ENCODE results near the gene PRELID1.
A peak's percentile ranks its signal among the peaks of the same experiment; 100 is the strongest.
"Not testable (repeated sequence)": the region's sequence is repeated elsewhere in the genome, so short reads cannot be mapped to it uniquely, and the experiment has no call there.

PRELID1 gene

GRCh38 chr5:177299697-177300096 lies 3.9 kb upstream of the PRELID1 start:
- DNase-seq (ENCODE audit: low spot score) (no peak), FAIRE-seq (no peak)

- DNase-seq (ENCODE audit: low spot score), result peak; percentile 41
- FAIRE-seq, result no peak
Measured at GRCh38 chr5:177300236-177300880, 3.2 kb upstream of the PRELID1 start.

GRCh38 chr5:177300951-177301350 lies 2.6 kb upstream of the PRELID1 start:
- FAIRE-seq (no peak), DNase-seq (ENCODE audit: low spot score) (no peak)

GRCh38 chr5:177301503-177302165 lies 2.0 kb upstream of the PRELID1 start:
- DNase-seq (ENCODE audit: low spot score), result no peak
- no peak for FAIRE-seq

- DNase-seq (ENCODE audit: low spot score) (no peak), FAIRE-seq (no peak)
Measured at GRCh38 chr5:177302354-177303110, 1.1 kb upstream of the PRELID1 start.

- no peak for DNase-seq (ENCODE audit: low spot score)
- FAIRE-seq, result no peak
Measured at GRCh38 chr5:177303925-177304391, 359 bp downstream of the PRELID1 start.

- DNase-seq (ENCODE audit: low spot score), result peak; percentile 63
- FAIRE-seq, result no peak
Measured at GRCh38 chr5:177304392-177305119, 957 bp downstream of the PRELID1 start.

- DNase-seq (ENCODE audit: low spot score); FAIRE-seq: not testable (repeated sequence)
Measured at GRCh38 chr5:177306103-177306640, 2.6 kb downstream of the PRELID1 start.

- DNase-seq (ENCODE audit: low spot score) (no peak), FAIRE-seq (no peak)
Measured at GRCh38 chr5:177306674-177307543, 3.3 kb downstream of the PRELID1 start.

- no peak for FAIRE-seq
- DNase-seq (ENCODE audit: low spot score), result no peak
Measured at GRCh38 chr5:177307544-177308363, 4.2 kb downstream of the PRELID1 start.

- no peak for FAIRE-seq
Measured at GRCh38 chr5:177308740-177309139, 5.1 kb downstream of the PRELID1 start.

GRCh38 chr5:177309351-177310191 lies 6.0 kb downstream of the PRELID1 start:
- DNase-seq (ENCODE audit: low spot score) (peak; percentile 77), FAIRE-seq (no peak)

More at GRCh38 chr5:177308740-177309139, 5.1 kb downstream of the PRELID1 start:
- DNase-seq (ENCODE audit: low spot score), result no peak

- DNase-seq (ENCODE audit: low spot score) (no peak), FAIRE-seq (no peak)
Measured at GRCh38 chr5:177310332-177310731, 6.7 kb downstream of the PRELID1 start.

GRCh38 chr5:177310757-177311391 lies 7.3 kb downstream of the PRELID1 start:
- DNase-seq (ENCODE audit: low spot score) (no peak), FAIRE-seq (no peak)

GRCh38 chr5:177311392-177311722 lies 7.8 kb downstream of the PRELID1 start:
- DNase-seq (ENCODE audit: low spot score) (no peak), FAIRE-seq (no peak)

GRCh38 chr5:177311723-177312648 lies 8.4 kb downstream of the PRELID1 start, which contains the start of gene MXD3:
Gene MXD3, minus strand, starts transcription at chr5:177311898. Its CDS starts 68 bp downstream, at chr5:177311830.
- FAIRE-seq (peak; percentile 63), DNase-seq (ENCODE audit: low spot score) (peak; percentile 94)

GRCh38 chr5:177312649-177313181 lies 9.1 kb downstream of the PRELID1 start:
- DNase-seq (ENCODE audit: low spot score) (peak; percentile 78), FAIRE-seq (no peak)
